Measurements from ENCODE around the gene TRIP12. TPM values are rescaled to one million over a fixed set of nuclear protein-coding genes. Genes with fewer than 3 reads are reported as not detected.

The TRIP12 gene
- total RNA-seq, 1 donor from 2014 or later = 363 TPM

GRCh38 chr2:229910832-229911412, 10.9 kb downstream of the TRIP12 start:
- TF ChIP-seq, protein P1, sequence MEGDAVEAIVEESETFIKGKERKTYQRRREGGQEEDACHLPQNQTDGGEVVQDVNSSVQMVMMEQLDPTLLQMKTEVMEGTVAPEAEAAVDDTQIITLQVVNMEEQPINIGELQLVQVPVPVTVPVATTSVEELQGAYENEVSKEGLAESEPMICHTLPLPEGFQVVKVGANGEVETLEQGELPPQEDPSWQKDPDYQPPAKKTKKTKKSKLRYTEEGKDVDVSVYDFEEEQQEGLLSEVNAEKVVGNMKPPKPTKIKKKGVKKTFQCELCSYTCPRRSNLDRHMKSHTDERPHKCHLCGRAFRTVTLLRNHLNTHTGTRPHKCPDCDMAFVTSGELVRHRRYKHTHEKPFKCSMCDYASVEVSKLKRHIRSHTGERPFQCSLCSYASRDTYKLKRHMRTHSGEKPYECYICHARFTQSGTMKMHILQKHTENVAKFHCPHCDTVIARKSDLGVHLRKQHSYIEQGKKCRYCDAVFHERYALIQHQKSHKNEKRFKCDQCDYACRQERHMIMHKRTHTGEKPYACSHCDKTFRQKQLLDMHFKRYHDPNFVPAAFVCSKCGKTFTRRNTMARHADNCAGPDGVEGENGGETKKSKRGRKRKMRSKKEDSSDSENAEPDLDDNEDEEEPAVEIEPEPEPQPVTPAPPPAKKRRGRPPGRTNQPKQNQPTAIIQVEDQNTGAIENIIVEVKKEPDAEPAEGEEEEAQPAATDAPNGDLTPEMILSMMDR (IDR thresholded peaks at IDR 0.05; ENCODE audit: unreplicated experiment) = no peak
- Mint-ChIP-seq H3K9me3 (ENCODE audit: unreplicated experiment) (no peaks in the 10 kb centered on the region), H3K4me1 (ENCODE audit: unreplicated experiment) (peaks cover 17% of the 10 kb centered on the region), H3K36me3 (ENCODE audit: low read depth, unreplicated experiment) (no peaks in the 10 kb centered on the region), H3K27ac (ENCODE audit: unreplicated experiment) (no peak overlapping the region), H3K27me3 (ENCODE audit: unreplicated experiment) (no peaks in the 10 kb centered on the region), H3K4me3 (ENCODE audit: unreplicated experiment) (no peak overlapping the region)
- DNase-seq (ENCODE audit: low spot score) = peak; percentile 23

DNA sequence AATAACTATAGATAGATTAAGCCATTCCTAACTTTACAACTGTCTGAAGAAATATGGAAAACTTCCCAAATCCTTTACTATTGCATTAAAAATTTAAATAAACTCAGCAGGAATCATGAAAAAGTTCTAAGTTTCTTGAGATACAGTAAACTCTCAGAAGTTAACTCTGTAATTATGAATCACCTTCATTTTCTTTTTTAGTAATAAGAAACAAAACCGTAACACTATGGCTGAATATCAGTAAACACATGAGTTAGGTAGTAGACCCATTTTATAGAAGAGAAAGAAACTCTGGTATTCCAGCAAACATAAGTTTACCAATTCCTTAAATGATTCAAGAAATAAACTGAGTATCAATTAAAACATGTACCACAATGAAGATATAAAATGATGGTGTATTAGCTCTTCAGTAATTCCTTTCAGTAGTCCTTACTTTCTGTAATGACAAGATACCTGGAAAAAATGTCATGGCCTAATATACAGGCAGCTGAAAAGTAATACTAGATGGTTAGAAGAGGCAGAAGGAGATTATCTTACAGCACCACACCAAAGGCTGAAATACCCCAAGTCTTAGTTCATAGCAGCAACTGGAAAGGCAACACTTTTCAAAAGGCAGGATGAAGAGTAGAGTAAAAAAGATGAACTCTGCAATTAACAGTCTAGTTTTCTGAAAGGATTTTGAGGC, 11.5 kb downstream of the TRIP12 start:
- peaks cover 3% of the 10 kb centered on the region for H3K36me3 Mint-ChIP-seq (ENCODE audit: low read depth, unreplicated experiment)
- H3K27me3 Mint-ChIP-seq (ENCODE audit: unreplicated experiment) = peaks cover 1% of the 10 kb centered on the region
- no peaks in the 10 kb centered on the region for H3K9me3 Mint-ChIP-seq (ENCODE audit: unreplicated experiment)
- no peak for DNase-seq (ENCODE audit: low spot score)
- H3K4me1 Mint-ChIP-seq (ENCODE audit: unreplicated experiment) = peaks cover 17% of the 10 kb centered on the region
- no peak overlapping the region for H3K4me3 Mint-ChIP-seq (ENCODE audit: unreplicated experiment)
- TF ChIP-seq, protein P1 (IDR thresholded peaks at IDR 0.05; ENCODE audit: unreplicated experiment) = no peak
- no peak overlapping the region for H3K27ac Mint-ChIP-seq (ENCODE audit: unreplicated experiment)

DNA sequence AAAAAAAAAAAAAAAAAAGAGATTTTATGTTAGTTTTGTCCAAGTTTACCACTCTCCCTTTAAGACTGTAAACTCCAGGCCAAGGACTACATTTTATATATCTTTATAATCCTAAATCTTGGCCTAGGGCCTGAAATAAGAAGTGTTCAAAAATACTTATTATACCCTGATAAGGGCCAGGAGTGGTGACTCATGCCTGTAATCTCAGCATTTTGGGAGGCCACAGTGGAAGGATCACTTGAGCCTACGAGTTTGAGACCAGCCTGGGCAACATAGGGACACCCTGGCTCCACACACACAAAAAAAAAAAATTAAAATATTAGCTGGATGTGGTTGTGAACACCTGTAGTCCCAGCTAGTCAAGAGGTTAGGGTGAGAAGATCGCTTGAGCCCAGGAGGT, 12.7 kb downstream of the TRIP12 start:
- no peak overlapping the region for H3K27ac Mint-ChIP-seq (ENCODE audit: unreplicated experiment)
- H3K36me3 Mint-ChIP-seq (ENCODE audit: low read depth, unreplicated experiment) = peaks cover 6% of the 10 kb centered on the region
- TF ChIP-seq, protein P1 (IDR thresholded peaks at IDR 0.05; ENCODE audit: unreplicated experiment) = no peak
- H3K4me3 Mint-ChIP-seq (ENCODE audit: unreplicated experiment) = no peak overlapping the region
- no peaks in the 10 kb centered on the region for H3K9me3 Mint-ChIP-seq (ENCODE audit: unreplicated experiment)
- peaks cover 10% of the 10 kb centered on the region for H3K4me1 Mint-ChIP-seq (ENCODE audit: unreplicated experiment)
- H3K27me3 Mint-ChIP-seq (ENCODE audit: unreplicated experiment) = peaks cover 1% of the 10 kb centered on the region
- no peak for DNase-seq (ENCODE audit: low spot score)

DNA sequence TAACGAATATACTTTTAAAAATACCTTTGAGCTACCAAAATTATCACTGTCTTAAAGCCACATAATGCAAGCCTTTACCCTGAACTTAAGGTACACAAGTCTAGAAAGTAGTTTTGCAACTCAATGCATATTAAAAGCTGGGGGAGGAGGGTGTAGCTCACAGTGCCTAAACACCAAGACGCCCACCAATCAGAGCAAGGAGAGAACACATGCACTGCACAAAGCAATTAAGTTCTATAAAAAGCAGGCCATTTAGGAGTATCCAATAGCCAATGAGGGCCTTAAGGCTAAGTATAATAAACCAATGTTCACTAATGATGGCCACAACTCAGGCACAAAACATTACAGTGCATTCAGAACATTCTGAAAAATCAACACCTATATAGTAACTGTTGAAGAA, 16.2 kb downstream of the TRIP12 start:
- TF ChIP-seq, protein P1 (IDR thresholded peaks at IDR 0.05; ENCODE audit: unreplicated experiment) = no peak
- Mint-ChIP-seq H3K4me1 (ENCODE audit: unreplicated experiment) (peaks cover 9% of the 10 kb centered on the region), H3K36me3 (ENCODE audit: low read depth, unreplicated experiment) (peaks cover 15% of the 10 kb centered on the region), H3K27ac (ENCODE audit: unreplicated experiment) (no peak overlapping the region), H3K9me3 (ENCODE audit: unreplicated experiment) (no peaks in the 10 kb centered on the region), H3K27me3 (ENCODE audit: unreplicated experiment) (peaks cover 1% of the 10 kb centered on the region), H3K4me3 (ENCODE audit: unreplicated experiment) (no peak overlapping the region)
- DNase-seq (ENCODE audit: low spot score) = no peak

GRCh38 chr2:229903037-229903436, 18.8 kb downstream of the TRIP12 start:
- peaks cover 15% of the 10 kb centered on the region for H3K36me3 Mint-ChIP-seq (ENCODE audit: low read depth, unreplicated experiment)
- H3K4me1 Mint-ChIP-seq (ENCODE audit: unreplicated experiment) = peaks cover 11% of the 10 kb centered on the region
- H3K9me3 Mint-ChIP-seq (ENCODE audit: unreplicated experiment) = no peaks in the 10 kb centered on the region
- peak overlapping the region; percentile 5 for H3K27ac Mint-ChIP-seq (ENCODE audit: unreplicated experiment)
- TF ChIP-seq, protein P1 (IDR thresholded peaks at IDR 0.05; ENCODE audit: unreplicated experiment) = no peak
- H3K27me3 Mint-ChIP-seq (ENCODE audit: unreplicated experiment) = peaks cover 1% of the 10 kb centered on the region
- DNase-seq (ENCODE audit: low spot score) = no peak
- peak overlapping the region; percentile 9 for H3K4me3 Mint-ChIP-seq (ENCODE audit: unreplicated experiment)

All from endothelial cell (in vitro differentiated cells).